Spinal cord (tissue), 10 donors: ENCODE measurements around the gene RHOH. TPM values are rescaled to one million over a fixed set of nuclear protein-coding genes. Genes with fewer than 3 reads are reported as not detected.
"Not testable (repeated sequence)": the region's sequence is repeated elsewhere in the genome, so short reads cannot be mapped to it uniquely, and the experiment has no call there.

Source experiments
- DNase-seq, 6 donors: peaks; one replicate each; pipeline versions ENCODE4 v3.0.0 to v3.0.0-alpha.2; 2013 to 2015; ENCODE audit warnings: low spot score in 6 of 6, low read depth in 4 of 6
- H3K27ac ChIP-seq: one replicate; pipeline ENCODE4 v1.5.1; 2013; ENCODE audit warnings: low read depth, low read length, control low read depth
- H3K27me3 ChIP-seq: one replicate; pipeline ENCODE4 v1.6.1; 2013; ENCODE audit warnings: low read length; ENCODE audit not compliant: control insufficient read depth, insufficient read depth
- H3K36me3 ChIP-seq: one replicate; pipeline ENCODE4 v1.6.1; 2013; ENCODE audit warnings: low read length; ENCODE audit not compliant: control insufficient read depth, insufficient read depth
- H3K4me1 ChIP-seq: one replicate; pipeline ENCODE4 v1.6.1; 2013; ENCODE audit warnings: low read length; ENCODE audit not compliant: control insufficient read depth, insufficient read depth
- H3K4me3 ChIP-seq: one replicate; pipeline ENCODE4 v1.5.1; 2013; ENCODE audit warnings: low read depth, low read length, control low read depth
- H3K9me3 ChIP-seq: one replicate; pipeline ENCODE4 v1.6.1; 2013; ENCODE audit warnings: low read length; ENCODE audit not compliant: control insufficient read depth, insufficient read depth
- WGBS: methylation state at CpG from one replicate; pipeline ENCODE4 v1.1.5; 2013; ENCODE audit warnings: missing lambda C conversion rate; ENCODE audit not compliant: insufficient coverage; 5-methylcytosine and 5-hydroxymethylcytosine counted together
- long read RNA-seq, 4 donors: transcript quantifications; one replicate each; lab custom pipeline, GENCODE V29; 2026
- polyA plus RNA-seq, 2 donors: library from polyadenylated mRNA; unstranded; fragments of 120-200 nt; gene quantifications; one replicate each; pipeline ENCODE4 v1.2.1, GENCODE V29; 2013; ENCODE audit not compliant: insufficient read length in 2 of 2
- total RNA-seq, 2 donors: library from RNA; depleted of rRNA in 1 of 2; stranded (reverse); fragments of 120-200 nt in 1 of 2; fragments of >200 nt in 1 of 2; gene quantifications; one replicate each; pipeline versions ENCODE4 v1.2.3 to v1.2.4, GENCODE V29; 2013 to 2014
- donor health status: healthy.

The RHOH gene, protein sequence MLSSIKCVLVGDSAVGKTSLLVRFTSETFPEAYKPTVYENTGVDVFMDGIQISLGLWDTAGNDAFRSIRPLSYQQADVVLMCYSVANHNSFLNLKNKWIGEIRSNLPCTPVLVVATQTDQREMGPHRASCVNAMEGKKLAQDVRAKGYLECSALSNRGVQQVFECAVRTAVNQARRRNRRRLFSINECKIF
- total RNA-seq (1 to 10 TPM; 1.8 to 3.1 TPM), polyA plus RNA-seq (1 to 10 TPM; 1.1 TPM)
- long read RNA-seq, donor 1: 0 reads
- long read RNA-seq, donor 2: 0 reads
- long read RNA-seq, donor 3: 0 reads
- long read RNA-seq, donor 4: 0 reads

DNA sequence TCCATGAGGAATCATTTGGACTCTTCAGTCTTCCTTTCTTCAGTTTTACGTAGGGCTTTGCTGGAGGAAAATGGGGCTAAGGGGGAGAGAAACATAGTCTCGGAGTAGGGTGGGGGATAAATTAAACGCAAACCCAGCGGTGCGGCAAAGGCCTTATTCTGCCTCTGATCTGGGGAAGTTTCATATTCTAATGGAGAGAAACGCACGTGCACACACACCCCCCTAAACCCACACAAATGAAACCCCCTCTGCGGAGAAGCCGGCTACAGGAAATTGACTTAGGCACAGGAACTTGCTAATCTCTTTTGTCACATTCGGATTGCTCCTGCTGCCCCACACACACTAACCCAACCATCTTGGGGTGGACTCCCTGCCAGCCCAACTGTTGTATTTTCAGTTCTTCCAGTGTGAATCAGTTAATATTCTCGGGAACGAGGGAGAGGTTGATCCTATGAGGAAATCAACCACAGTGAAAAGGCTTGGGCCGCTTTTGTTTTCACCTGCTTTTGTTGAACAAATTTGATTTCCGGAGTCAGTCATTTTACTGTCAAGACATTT is at the start of gene RHOH:
TSS of gene RHOH (plus strand) at position 308 of the 558 bp plus-strand sequence. CDS start 46,356 bp downstream, outside the sequence.
- H3K27me3 ChIP-seq: no peaks in the 10 kb centered on the region
- H3K9me3 ChIP-seq: no peaks in the 10 kb centered on the region
- peaks cover 3% of the 10 kb centered on the region for H3K4me1 ChIP-seq
- no peaks in the 10 kb centered on the region for H3K36me3 ChIP-seq
- H3K27ac ChIP-seq: no peak within 1 kb of the TSS
- no peak for DNase-seq
- H3K4me3 ChIP-seq: no peak within 1 kb of the TSS
- WGBS: 28% methylated on average over 4 of the region's 14 CpGs

DNA sequence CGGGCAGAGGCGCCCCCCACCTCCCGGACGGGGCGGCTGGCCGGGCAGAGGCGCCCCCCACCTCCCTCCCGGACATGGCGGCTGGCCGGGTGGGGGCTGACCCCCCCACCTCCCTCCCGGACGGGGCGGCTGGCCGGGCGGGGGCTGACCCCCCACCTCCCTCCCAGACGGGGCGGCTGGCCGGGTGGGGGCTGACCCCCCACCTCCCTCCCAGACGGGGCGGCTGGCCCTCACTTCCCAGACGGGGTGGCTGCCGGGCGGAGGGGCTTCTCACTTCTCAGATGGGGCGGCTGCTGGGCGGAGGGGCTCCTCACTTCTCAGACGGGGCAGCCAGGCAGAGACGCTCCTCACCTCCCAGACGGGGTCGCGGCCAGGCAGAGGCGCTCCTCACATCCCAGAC is 49.3 kb upstream of the RHOH start:
- not testable (repeated sequence) for H3K4me1 ChIP-seq, H3K9me3 ChIP-seq, H3K4me3 ChIP-seq, DNase-seq, H3K27me3 ChIP-seq, H3K27ac ChIP-seq
- no CpG with 5 or more reads among the region's 31 CpGs for WGBS
- H3K36me3 ChIP-seq: peaks cover 15% of the 10 kb centered on the region

DNA sequence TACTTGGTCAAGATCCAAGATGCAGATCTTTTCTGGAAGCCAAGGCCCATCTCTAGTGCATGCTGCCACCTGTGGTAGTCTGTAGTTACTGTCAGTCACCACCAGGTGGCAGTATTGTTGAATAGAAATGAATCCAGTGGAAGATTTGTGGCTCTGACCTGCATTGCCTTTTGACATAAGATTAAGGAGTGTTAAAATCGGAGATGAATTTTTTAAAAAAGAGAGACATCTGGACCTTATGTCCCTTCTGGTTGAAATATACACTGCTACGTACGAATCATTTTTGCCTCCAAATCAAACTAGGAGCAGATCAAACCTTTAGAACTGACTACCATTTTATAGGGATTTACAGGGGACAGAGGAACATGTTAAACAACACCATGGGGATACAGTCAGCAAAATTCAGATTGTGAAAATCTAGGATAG is 46.9 kb upstream of the RHOH start:
- Histone ChIP-seq H3K9me3 (no peaks in the 10 kb centered on the region), H3K36me3 (peaks cover 8% of the 10 kb centered on the region), H3K4me3 (no peak overlapping the region), H3K27ac (no peak overlapping the region), H3K27me3 (no peaks in the 10 kb centered on the region), H3K4me1 (no peaks in the 10 kb centered on the region)
- DNase-seq: peak in 5 of 6 donors; percentile 4 to 64 (median 15)
- no CpG with 5 or more reads among the region's 3 CpGs for WGBS

DNA sequence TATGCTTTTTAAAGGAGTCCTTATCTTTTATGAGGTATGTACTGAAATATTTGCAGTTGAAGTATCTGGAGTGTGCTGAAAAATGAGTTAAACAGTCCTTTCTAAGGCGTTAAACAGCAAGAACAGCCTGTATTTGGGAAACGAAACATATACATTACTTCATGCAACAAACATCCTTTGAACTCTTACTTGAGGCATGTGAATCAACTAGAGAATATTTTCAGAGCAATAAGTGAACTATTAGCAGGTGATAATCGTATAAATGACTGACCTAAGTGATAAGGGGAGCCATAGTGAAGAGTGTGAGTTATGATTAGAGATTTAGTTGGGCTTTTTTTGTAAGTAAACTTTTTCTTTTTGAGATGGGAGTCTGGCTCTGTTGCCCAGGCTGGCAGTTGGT is 45.9 kb upstream of the RHOH start:
- DNase-seq: no peak
- no peaks in the 10 kb centered on the region for H3K4me1 ChIP-seq
- H3K27ac ChIP-seq: no peak overlapping the region
- no peaks in the 10 kb centered on the region for H3K27me3 ChIP-seq
- H3K36me3 ChIP-seq: peaks cover 5% of the 10 kb centered on the region
- no peaks in the 10 kb centered on the region for H3K9me3 ChIP-seq
- WGBS: 86% methylated on average over 1 of the region's 3 CpGs
- H3K4me3 ChIP-seq: no peak overlapping the region

DNA sequence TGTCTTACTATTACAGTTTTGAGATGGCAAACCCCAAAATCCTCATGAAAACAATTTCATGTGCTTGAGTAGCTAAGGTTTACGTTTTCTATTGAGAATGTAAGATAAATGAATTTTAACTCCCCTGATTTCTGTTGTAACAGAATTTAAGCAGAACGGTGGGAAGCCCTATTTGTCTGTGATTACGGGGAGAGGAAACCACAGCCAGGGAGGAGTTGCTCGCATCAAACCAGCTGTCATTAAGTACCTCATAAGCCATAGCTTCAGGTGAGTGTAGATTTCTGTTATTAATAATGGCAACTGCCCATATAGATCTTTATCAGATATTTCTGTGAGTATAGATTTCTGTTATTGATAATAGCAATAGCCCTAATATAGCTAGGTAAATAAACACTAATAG is 44.2 kb upstream of the RHOH start:
- DNase-seq: no peak
- Histone ChIP-seq H3K27me3 (no peaks in the 10 kb centered on the region), H3K4me3 (no peak overlapping the region), H3K9me3 (no peaks in the 10 kb centered on the region), H3K4me1 (no peaks in the 10 kb centered on the region), H3K36me3 (peaks cover 5% of the 10 kb centered on the region), H3K27ac (no peak overlapping the region)
- WGBS: no CpG with 5 or more reads among the region's 4 CpGs

DNA sequence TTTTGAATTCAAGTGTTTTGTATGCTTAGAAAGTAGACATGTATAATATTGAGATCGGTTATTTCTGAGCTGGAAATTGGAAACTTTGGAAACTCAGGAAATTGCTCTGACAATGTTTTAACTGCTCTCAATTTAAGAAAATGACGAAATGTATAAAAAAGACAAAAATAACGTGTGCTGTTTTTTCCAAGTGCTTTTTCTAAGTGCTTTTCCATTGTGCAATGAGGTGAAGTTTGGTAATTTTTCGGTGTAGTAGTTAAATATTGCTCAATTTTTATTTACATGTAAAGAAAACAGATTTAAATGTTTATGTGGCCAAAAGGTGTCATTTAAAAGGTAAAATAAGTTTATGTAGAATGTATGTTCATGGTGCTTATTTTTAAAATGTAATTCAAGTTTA is 39.4 kb upstream of the RHOH start:
- 100% methylated on average over 3 of the region's 4 CpGs for WGBS
- no peak overlapping the region for H3K27ac ChIP-seq
- DNase-seq: no peak
- no peaks in the 10 kb centered on the region for H3K27me3 ChIP-seq
- H3K36me3 ChIP-seq: no peaks in the 10 kb centered on the region
- no peaks in the 10 kb centered on the region for H3K4me1 ChIP-seq
- no peaks in the 10 kb centered on the region for H3K9me3 ChIP-seq
- no peak overlapping the region for H3K4me3 ChIP-seq

DNA sequence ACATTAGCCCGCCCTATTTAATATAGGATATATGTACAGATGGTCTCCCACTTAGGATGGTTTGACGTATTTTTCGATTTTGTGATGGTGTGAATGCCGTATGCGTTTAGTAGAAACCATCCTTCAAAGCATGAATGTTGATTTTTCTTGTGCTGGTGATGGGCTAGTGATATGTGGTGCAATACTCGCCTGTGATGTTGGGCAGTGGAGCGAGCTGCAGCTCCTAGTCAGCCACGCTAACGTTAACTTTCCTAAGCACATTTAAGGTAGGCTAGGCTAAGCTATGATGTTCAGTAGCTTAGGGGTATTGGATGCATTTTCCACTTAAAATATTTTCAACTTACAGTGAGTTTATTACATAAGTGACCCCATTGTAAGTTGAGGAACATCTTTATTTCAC is 36.6 kb upstream of the RHOH start:
- Histone ChIP-seq H3K36me3 (no peaks in the 10 kb centered on the region), H3K27ac (no peak overlapping the region), H3K9me3 (no peaks in the 10 kb centered on the region), H3K27me3 (no peaks in the 10 kb centered on the region), H3K4me1 (no peaks in the 10 kb centered on the region), H3K4me3 (no peak overlapping the region)
- 95% methylated on average over 3 of the region's 9 CpGs for WGBS
- DNase-seq: no peak

DNA sequence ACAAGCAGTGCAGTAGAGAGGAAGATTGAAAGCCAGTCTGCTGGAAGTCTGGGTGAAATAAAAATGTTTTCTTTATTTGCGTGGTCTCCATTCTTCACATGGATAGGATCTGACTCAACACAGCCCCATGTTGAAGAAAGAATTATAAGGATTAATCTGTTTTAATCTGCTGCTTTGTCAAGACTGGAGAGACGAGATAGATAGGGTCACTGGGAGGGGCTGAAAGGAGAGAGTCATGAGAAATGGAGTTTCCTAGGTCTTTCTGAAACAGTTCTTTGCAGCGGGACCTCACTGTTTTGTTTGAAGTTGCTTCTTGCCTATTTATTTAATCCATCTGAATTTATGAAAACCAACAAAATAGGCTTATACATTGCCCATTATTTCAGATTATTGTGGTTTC is 32.4 kb upstream of the RHOH start:
- H3K4me1 ChIP-seq: no peaks in the 10 kb centered on the region
- no peaks in the 10 kb centered on the region for H3K36me3 ChIP-seq
- 73% methylated on average over 1 of the region's 3 CpGs for WGBS
- peaks cover 4% of the 10 kb centered on the region for H3K9me3 ChIP-seq
- no peaks in the 10 kb centered on the region for H3K27me3 ChIP-seq
- H3K4me3 ChIP-seq: no peak overlapping the region
- no peak overlapping the region for H3K27ac ChIP-seq
- no peak for DNase-seq

DNA sequence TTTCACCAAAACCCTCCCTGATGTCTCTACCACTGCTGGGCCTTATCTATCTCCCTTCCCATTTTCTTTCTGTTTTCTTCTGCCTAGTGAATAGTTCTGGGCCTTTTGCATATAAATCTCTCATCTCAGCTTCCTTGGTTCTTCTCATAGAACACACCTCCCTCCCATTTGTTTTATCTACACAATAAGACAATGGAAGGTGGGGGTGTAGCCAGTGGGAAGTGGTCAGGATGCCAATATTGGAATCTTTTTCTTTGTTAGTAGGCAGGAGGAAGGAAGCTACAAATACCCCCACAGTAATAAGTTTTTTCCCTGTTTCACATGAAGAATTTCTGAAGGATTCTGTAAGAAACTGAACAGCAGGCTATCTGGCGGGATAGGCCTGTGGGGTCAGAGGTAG is 30.9 kb upstream of the RHOH start:
- no peak for DNase-seq
- Histone ChIP-seq H3K27me3 (no peaks in the 10 kb centered on the region), H3K36me3 (no peaks in the 10 kb centered on the region), H3K27ac (no peak overlapping the region), H3K4me1 (no peaks in the 10 kb centered on the region), H3K9me3 (peaks cover 4% of the 10 kb centered on the region), H3K4me3 (no peak overlapping the region)
- no CpG with 5 or more reads among the region's 1 CpG for whole genome bisulfite sequencing

DNA sequence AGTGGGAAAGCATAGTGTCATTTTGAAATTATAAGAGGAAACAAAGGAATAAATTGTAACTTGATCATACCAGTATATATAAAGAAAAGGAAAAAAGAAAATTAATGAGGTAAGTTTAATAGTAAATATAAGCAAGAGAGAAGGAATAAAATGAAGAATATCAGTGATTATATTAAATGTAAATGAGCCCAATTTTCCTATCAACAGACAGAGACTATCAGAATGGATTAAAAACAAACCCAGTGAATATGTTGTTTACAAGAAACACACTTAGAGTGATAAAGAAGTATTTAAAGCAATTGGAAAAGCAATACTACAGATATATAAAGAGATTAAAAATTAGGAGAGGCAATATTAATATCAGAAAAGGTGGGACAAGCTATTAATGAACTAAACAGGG is 28.8 kb upstream of the RHOH start:
- no peak overlapping the region for H3K27ac ChIP-seq
- no peak for DNase-seq
- H3K4me1 ChIP-seq: no peaks in the 10 kb centered on the region
- peaks cover 4% of the 10 kb centered on the region for H3K9me3 ChIP-seq
- no peaks in the 10 kb centered on the region for H3K36me3 ChIP-seq
- no peaks in the 10 kb centered on the region for H3K27me3 ChIP-seq
- H3K4me3 ChIP-seq: no peak overlapping the region
